GM18517 (cell line): ENCODE measurements around the gene AGK.

Source experiments
- ATAC-seq: cut with Tn5 transposase; IDR thresholded peaks from one replicate; pipeline ENCODE4 v1.9.1; 2021; ENCODE audit warnings: mild to moderate bottlenecking, moderate library complexity; ENCODE audit not compliant: unreplicated experiment

AGK gene, protein sequence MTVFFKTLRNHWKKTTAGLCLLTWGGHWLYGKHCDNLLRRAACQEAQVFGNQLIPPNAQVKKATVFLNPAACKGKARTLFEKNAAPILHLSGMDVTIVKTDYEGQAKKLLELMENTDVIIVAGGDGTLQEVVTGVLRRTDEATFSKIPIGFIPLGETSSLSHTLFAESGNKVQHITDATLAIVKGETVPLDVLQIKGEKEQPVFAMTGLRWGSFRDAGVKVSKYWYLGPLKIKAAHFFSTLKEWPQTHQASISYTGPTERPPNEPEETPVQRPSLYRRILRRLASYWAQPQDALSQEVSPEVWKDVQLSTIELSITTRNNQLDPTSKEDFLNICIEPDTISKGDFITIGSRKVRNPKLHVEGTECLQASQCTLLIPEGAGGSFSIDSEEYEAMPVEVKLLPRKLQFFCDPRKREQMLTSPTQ

GRCh38 chr7:141551094-141551781, at the start of gene AGK:
Gene AGK (plus strand): TSS chr7:141551410. CDS start chr7:141555467, 4,057 bp downstream.
- ATAC-seq = peak; percentile 88

GRCh38 chr7:141501451-141501850, 49.8 kb upstream of the AGK start:
- ATAC-seq = no peak

- no peak for ATAC-seq
Observed at GRCh38 chr7:141511316-141511675, 39.9 kb upstream of the AGK start.

DNA sequence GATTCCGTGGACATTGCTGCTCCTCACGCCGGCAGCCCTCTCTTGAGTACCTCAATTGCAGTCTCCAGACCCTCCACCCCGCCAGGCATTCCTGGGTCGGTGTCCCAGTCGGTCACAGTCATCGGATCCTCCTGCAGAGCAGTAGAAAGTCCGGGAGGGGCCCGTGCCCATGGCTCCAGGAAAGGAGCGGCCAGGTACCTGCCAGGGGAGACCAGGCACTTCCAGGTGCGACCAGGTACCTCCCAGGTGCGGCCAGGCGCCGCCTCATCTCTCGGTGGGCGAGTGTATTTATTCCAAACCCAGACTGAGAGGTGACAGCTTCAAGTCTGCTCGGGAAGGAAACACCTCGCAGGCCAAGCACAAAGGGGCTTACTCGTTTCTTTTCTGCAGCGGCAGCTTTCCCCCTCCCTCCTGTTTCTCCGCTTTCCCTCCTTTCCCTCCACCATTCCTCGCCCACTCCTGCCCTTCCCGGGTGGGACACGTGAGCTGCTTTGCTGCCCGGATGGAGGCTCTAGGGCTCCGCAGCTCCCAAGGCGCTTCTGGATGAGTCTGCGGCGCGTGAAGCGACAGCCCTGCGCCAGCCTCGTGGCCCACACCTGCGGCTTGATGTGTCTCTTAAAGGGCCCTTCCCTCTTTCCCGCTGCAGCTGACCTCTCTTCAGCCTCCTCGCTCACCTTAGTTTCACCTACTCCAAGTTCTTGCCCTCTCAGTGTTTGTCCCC, 39.4 kb upstream of the AGK start:
- ATAC-seq = no peak

DNA sequence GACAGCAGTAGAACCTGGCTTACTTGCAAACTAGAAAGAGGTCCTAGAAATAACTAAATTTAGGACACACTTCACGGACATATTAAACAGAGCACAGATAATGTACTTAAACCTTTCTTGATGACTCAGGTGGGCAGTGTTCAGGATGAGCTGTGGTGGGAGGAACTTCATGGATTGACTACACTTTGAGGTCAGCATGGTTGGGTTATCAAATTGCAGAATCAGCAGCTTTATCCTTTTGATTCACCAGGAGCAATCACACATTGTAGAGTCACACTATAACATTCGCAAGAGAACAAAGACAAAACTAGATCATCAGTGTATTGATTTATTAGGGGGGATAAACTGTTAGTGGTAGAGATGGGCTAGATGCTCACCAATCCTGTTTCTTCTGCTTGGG, 38.6 kb upstream of the AGK start:
- ATAC-seq = no peak

DNA sequence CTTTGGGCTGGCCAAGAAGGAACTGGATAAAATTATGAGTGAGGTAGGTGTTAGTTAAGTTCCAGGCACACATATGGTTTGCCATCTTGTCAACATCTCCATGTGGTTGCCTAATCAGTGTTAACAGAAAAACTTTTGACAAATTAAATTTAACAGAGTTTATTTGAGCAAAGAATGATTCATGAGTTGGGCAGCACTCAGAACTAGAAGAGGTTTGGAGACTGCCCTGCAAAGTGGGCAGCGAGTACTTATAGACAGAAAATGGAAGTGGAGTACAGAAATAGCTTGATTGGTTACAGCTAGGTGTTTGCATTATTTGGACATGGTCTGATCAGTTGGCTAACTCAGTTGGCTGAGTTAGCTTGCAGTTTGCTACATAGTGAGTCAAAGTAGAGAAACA, 37.5 kb upstream of the AGK start:
- ATAC-seq = no peak

GRCh38 chr7:141515941-141516340, 35.3 kb upstream of the AGK start:
- no peak for ATAC-seq

DNA sequence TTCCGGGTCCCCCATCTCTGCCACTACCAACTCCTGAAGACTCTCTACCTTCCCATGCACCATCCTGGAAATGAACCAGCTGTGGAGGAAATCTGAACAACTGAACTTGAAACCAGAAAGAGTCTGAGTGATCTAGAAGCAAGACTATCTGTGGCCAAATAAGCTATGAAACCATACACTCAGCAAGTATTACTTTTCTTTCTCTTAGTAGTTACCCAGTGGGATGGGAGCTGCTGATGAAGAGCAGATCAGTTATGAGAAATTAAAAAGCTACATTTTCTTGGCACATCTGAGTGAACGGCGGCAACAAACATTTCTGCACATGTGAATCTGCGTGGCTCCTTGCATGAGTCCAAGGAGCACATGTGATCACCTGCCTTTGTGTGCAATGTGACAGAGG, 31.6 kb upstream of the AGK start:
- ATAC-seq = no peak

- ATAC-seq = no peak
Observed at GRCh38 chr7:141522657-141523342, 28.4 kb upstream of the AGK start.

GRCh38 chr7:141525973-141526514, 25.2 kb upstream of the AGK start:
- no peak for ATAC-seq

- no peak for ATAC-seq
Observed at GRCh38 chr7:141527076-141527475, 24.1 kb upstream of the AGK start.

DNA sequence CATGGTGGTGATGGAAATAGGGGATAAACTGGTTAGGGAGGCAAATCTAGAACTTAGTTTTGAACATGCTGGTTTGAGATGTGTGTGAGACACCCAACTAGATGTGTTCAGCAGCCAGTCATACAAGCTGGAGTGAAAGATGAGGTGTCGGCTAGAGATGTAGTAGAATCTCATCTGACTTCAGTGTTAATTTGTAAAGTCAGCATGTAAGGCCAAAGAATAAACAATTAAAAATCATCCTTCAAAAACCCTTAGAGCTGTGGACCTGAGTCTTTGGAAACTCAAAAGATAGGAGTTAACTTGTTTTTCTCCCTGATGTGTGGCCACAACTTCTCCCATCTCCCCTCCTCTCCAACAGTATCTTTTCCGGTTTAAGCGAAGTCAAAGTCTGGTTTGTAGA, 22.8 kb upstream of the AGK start:
- ATAC-seq = no peak

- no peak for ATAC-seq
Observed at GRCh38 chr7:141533149-141533949, 17.9 kb upstream of the AGK start.

DNA sequence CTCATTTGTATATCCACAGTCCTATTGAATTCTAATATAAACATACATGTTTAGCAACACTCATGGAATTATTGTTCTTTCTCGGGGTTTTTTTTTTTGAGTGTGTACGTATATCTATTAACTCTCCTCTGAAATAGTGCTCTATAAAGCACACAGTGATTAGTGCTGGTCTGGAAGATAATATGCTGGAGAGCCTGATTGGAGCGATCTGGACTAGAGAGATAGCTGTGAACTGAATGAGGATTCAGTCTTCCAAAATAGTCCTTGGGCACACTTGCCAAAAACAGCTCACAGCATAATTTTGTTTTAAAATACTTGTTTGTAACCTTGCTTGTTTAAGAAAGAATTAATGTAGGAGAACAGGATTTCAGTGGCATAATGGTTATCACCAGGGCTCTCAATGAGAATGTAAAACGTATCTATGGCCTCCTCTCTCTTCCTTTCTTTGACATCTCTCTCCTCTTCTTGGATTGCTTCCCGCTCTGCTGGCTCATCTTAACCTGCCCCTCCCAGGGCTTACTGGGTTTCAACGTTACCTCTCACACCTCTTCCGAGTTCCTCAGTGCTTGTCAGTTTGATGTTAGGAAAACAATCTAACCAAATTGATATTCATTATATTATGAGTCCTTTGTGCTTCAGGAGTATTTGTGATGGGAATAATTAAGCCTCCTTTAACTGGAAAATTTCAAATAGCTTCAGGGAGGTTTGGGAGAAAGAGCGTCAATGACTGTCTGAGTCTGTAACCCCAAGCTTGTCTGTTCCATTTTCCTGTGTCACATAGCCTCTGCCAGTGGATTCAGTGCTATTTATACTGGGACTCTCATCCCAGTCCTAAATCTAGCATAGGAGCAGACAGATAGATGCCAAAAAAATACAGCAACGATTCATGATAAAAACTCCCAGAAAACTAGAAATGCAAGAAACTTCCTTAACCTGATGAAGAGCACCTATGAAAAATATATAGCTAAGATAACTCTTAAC, 16.2 kb upstream of the AGK start:
- ATAC-seq = no peak

GRCh38 chr7:141537906-141538305, 13.3 kb upstream of the AGK start:
- ATAC-seq = no peak

DNA sequence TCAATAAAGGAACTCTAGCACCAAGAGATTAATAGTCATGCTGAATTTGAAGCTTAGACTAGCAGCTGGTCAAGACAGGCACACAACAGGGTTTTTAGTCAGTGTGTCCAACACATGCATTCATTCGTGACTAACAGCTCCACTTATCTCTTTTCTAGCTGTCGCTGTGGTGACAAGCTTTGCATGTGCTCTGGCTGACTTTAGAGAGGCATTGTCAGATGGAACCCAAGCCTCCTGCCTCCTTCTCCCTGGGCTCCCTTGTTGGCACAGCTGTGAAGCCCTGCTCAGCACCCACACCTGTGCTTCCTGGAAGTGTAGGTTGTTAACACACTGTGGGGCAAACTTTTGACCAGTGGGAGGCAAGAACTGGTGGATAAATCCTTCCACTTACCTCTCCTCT, 9.8 kb upstream of the AGK start:
- no peak for ATAC-seq

DNA sequence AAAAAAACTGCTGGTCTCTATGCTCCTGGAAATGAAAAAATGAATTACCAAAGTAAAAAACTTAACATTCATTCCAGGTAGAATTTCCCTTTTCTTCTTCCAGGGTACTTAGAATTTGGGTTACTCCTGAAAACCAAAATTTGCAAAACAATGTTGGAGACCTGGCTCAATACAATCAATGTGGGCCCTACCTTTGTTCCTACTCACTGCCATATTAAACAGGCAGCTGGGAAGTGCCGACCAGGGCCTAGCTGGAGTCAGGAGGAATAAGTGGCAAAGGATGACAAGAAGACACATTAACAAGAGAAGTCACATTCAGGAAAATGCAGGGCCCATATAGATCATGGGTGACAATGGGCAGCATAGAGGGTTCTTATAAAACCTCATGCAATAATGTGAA, 6.4 kb upstream of the AGK start:
- no peak for ATAC-seq

DNA sequence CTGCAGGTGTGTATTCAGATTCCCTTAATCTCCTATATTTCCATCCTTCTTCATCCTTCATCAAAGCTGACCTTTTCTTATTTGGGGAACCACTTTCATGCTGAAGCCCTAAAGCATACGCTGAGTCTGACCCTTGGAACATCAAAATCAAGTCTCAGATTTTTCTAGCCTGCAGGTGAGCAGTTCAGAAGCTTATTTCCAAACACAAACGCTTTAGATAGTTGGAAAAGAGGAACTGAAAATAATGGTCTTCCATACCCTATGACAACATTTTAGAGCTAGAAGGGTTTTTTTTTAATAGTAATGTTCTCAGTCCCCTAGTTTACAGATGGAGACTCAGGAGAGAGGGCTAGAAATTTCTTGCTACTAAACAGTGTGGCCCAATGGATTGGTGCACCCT, 1.6 kb upstream of the AGK start:
- no peak for ATAC-seq
